NCI-H345 treated with DMSO at 0.1 percent for 48 hours (cell line): ENCODE results near the gene KCNMB1.
"Not testable (repeated sequence)": the region's sequence is repeated elsewhere in the genome, so short reads cannot be mapped to it uniquely, and the experiment has no call there.

Source experiments
- DNase-seq: peaks from one replicate; lab custom pipeline; 2025; ENCODE audit not compliant: unreplicated experiment; lab: John Stamatoyannopoulos, UW

The KCNMB1 gene

DNA sequence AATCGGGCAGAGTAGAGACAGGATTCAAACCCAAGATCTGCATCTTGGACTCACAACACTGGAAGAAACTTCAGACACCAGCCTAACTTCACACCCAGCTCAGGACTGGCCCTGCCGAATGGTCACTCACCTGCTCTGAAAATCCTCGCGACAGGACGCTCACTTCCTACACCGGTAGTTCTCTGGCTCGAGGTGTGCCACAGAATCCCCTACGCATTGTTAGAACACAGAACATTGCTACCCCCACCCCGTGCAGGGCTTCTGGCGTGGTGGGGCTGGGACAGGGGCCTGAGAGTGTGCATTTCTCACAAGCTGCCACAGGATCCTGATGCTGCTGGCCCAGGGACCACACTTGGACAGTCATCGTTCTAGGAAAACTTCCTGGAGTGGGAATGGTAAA is 12.1 kb downstream of the KCNMB1 start:
- DNase-seq, result no peak

DNA sequence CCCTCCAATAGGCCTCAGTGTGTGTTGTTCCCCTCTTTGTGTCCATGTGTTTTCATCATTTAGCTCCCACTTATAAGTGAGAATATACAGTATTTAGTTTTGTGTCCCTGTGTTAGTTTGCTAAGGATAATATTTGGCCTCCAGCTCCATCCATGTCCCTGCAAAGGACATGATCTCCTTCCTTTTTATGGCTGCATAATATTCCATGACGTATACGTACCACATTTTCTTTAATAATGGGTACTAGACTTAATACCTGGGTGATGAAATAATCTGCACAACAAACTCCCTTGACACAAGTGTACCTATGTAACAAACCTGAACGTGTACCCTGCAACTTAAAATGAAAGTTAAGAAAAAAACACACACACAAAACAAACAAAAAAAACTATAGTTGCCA is 12.6 kb downstream of the KCNMB1 start:
- not testable (repeated sequence) for DNase-seq

DNA sequence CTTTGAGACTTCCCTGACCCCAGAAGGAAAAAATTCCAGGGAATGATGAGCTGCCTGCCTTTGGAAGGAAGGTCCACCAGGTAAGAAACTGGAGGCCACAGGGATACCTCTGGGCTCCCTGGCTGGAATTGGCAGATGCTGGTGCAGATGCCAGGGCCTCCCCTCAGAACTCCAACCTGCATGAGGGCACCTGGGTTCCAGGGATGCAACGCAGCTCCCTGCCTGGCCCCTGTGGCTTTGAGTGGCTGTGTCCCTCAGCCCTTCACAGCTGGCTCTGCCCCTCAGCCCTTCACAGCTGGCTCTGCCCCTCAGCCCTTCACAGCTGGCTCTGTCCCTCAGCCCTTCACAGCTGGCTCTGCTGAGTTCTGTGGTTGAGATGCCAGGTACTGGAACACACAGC is 13.9 kb downstream of the KCNMB1 start:
- DNase-seq, result no peak

DNA sequence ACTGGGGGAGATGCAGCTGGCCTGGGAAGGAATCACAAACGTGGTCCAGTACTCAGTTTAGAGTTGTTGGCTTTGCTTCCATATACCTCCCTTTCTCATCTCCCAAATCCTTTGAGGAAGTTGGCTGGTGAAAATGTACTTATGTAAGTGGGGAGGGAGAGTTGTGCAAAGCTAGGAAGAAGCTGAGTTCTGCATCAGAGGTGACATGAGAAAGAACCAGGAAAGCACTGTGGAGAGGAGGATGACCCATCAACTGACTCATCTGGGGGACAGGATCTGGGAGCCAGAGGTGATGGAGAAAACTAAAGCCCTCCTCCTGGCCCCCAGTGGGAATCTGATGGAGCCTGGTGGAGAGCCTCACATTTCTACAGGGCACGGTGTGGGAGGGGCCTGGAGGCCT is 16.2 kb downstream of the KCNMB1 start:
- DNase-seq, result no peak

DNA sequence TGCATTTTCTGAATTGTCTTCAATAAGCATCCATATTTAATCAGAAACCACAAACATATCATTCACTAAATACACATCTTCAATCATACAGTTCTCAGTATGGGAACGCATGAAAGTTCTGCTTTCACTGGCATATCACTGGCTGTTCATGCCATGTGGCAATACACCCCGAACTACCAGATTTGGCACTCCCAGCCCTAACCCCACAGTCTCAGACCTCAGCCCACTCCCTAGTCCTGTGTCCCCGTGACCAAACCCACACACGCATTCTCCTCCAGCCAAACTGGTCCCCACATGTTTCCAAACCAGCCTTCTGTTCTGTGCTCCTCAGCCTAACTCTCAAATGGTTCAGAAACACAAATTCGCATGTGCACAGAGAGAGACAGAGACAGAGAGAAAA is 20.6 kb downstream of the KCNMB1 start:
- DNase-seq, result no peak

DNA sequence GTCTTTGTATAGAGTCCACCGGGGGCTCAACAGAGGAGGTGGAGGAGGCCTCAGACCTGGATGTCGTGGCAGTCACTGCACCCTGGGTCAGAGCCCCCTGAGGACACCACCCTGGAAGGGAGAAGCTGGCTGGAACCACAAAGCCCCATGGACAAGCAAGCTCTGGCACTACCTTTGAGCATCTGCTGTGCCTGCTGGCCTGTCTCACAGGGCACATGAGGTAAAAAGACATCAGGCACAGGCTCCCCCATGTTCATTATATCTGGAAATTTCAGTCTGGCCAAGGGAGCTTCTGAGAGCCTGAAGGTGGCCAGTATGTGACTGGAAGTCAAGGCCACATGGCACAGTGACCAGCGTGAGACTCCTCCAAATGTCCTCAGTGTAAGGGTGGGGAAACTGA is 22.9 kb downstream of the KCNMB1 start:
- no peak for DNase-seq

DNA sequence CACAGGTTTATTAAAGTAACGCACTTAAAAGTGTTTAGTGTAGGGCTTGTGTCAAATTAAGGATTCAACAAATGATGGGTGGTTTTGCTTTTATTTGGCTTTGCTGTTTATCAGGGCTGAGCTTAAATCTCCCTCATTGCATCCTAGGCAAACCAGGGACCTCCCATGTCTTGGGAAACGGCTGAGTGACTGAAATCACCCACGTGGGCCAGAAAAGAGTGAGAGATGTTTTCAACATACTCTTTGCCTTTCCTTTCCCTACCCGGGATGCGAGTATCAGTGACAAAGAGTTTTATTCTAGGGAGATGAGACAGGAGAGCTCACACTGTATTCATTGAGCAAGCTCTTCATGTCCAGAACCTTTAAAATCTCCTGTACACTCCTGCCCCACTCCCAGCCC is 23.3 kb downstream of the KCNMB1 start:
- DNase-seq, result no peak

DNA sequence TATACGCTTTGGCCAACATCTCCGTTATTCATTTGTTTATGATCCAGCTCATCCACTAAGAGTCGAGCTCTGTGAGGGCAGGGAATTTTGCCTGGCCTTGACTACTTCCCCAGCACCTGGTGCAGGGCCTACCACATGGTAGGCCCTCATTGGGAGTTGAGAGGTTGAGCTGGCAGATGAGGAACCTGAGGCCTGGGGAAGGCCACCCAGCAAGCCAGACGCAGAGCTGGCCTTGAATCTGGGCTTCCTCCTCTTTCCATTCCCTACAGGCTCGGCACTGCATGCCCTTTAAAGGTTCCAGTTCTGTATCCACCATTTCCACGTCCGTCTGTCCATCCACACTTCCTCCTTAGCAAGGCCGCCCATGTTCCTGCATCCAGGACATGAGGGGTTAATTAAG is 24.2 kb downstream of the KCNMB1 start:
- no peak for DNase-seq

DNA sequence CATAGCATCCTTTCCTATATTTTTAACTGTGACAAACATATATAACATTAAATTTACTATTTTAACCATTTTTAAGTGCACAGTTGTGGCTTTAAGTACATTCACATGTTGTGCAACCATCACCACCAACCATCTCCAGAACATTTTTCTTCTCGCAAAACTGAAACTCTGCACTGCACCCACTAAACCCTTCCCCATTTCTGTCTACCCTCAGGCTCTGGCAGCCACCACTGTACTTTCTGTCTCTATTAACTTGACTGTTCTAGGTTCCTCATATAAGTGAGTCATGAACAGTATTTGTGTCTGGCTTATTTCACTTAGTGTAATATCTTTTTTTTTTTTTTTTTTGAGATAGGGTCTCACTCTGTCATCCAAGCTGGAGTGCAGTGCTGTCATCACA is 25.5 kb downstream of the KCNMB1 start:
- no peak for DNase-seq

DNA sequence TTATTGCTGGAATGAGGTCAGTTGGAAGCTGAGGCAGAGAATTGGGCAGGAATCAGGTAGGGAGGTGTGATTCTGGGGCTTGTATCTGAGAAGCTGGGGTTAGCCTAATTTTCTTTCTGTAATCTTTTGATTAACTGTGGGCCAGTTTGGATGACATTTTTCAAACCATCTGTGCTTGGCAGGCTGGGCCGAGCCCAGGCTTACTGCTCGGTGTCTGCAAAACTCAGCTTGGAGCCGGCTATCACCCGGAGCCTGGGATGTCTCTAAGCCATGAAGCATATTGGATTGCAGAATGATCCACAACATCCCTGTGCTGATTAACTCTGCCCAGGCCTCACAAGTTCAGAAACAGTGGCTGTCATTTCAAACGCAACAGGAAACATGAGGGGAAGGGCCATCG is 26.5 kb downstream of the KCNMB1 start:
- no peak for DNase-seq

DNA sequence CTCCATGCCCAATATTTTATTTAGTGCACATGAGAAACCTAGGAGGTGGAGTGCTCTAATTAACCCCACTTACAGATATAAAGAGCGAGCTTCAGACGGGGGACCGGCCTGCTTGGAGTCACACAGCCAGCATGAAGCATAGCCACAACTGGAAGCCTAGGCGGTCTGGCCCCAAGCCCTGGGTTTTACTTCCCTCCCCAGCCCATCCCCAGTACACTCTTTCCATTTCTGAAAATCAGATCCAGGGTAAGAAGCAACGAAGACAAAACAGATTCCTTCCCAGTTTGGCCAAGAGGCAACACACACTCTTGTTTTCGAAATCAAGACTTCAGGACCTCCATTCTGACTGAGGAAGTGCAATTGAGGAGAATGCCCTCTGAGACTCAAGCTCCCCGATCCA is 27.1 kb downstream of the KCNMB1 start:
- DNase-seq, result no peak

DNA sequence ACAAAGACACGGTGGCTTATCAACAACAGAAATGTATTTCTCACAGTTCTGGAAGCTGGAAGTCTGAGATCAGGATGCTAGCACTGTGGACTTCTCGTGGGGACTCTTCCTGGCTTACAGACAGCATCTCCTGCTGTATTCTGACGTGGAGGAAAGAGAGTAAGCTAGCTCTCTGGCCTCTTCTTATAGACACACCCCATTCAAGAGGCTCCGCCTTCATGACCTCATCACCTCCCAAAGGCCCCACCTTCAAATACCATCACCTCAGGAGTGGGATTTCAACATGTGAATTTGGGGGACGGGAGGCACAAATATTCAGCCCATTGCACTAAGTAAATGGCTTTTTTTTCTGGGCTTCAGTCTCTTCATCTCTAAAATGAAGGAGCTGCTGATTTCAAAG is 27.6 kb downstream of the KCNMB1 start:
- DNase-seq, result no peak

DNA sequence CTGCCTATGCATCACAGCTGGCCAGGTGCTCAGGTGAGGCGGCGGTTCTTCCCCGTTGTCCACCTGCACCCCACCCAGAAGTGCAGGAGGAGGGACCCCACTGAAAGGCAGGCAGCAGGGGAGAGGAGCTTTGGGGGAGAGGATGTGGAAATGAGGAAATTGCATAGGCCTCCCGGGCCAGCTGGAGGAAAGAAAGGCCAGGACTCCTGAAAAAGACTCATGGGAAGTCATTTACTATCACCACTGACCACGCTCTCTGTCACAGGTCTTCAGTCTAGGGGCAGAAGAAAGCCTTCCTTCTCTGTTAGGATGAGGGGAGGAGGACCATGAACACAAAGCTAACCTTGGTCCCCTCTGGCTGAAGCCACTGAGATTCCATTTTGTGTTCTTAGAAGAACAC is 28.1 kb downstream of the KCNMB1 start:
- no peak for DNase-seq

DNA sequence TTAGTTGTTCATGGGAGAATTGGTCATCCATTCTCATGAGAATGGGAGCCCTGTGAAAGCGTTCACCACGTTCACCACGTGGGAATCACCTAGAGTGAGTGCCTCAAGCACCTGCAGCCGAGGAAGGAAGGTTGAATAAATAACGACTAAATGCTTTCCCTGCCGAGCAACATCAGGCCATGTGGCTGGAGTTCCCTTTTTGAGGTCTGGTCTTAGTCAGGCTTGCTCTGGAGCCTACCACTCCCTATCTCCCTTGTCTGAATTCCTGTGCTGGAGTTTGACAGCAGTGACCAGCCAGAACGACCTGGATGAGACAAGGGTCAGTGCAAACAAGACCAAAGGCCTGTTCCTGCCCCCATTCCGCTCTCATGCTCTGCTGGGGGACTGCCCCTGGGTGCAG is 28.5 kb downstream of the KCNMB1 start:
- DNase-seq, result no peak

DNA sequence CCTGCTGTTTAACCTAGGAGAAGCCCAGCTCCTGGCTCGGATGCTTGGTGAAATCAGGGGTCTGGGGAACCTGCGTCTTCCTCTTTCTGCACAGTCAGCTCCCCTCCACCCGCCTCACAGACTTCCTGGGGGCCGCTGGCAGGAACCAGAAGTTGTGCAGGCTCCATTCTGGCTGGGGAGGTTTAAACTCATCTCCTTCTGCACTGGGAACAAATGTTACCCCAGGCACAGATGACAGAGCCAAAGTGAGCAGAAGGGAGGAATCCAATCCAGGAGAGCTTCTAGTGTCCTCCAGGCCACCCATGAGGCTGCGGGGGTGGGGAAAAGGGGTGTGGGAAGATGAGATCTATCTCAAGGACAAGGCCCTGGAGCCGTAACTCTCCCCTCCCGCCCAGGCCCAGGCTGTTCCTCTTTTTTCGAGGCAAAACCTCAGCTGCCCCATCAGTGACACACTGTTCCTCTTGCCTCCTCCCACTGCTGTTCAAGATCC is 31.2 kb downstream of the KCNMB1 start:
- no peak for DNase-seq

DNA sequence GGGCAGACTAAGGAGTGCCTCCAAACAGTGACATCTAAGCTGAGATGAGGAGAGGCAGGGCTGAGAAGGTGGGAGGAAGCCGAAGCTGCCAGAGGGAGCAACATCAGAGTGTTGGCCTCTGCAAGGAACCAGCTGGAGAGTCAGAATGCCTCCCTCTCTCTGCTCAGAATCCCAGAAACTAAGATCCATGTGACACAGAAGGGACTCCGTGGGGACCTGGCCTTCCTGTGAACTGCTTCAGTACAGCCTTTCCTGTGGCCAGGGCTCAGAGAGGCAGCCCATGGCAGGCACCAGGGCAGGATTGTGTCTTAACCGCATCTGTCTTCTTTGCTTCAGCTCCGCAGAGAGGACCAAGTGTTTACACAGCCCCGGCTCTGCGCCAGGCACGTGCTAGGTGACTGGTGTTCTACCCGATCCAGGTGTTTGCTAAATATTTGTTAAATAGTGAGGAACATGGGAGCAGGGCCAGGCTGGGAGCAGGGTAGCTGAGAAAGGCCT is 33.5 kb downstream of the KCNMB1 start:
- DNase-seq, result peak; percentile 24

DNA sequence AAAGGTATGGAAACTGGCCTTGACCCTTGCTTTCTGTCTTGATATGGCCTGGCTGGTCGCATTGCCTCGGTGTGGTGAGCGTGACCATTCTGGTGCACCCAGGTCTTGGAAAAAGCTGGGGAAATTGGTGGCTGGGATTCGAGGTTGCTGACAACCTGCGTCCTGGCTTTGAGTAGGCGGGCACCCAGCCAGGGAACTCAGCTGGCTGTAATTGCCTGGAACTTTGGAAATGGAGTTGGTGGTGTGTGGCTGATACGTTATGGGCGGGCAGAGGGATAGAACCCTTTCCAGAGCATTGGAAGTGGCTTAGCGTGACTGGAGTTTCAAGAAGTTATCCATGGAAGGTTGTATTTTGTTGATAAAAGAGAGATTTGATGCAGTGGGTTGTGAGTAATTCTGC is 35.2 kb downstream of the KCNMB1 start:
- DNase-seq, result peak; percentile 45

DNA sequence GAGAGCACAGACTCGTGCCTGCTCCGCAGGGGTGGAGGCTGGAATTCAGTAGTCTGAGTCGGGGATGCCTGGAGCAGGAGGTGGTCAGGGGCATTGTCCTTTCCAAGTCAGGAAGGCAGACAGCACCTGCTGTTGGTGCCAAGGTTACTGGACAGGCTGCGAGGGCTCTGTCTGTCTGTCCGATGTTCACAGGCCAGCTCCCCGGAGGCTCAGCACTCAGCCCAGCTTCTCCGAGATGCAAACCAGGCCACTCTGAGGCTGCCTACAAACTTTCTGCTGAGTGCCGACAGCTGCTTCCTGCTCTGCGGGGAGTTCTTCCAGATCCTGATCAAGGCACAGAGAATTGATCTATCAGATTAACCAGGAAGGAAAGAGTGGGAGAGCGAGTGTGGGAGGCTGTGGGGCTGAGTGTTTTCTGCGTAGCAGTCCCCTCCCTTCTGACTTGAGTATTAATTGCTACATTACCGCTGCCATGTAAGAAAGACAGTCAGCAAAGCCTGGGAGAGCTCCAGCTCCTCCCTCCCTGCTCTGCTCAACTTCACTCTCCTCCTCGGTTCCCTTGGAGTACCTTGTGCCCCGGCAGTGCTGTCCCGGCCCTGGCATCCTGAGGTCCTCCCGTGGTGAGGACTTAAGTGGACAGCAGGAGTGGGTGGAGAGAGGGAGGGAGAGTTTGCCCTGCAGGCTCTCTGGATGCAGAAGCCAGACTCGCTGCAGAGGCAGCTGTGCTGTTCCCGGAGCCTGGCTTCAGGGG is 36.0 kb downstream of the KCNMB1 start:
- no peak for DNase-seq

DNA sequence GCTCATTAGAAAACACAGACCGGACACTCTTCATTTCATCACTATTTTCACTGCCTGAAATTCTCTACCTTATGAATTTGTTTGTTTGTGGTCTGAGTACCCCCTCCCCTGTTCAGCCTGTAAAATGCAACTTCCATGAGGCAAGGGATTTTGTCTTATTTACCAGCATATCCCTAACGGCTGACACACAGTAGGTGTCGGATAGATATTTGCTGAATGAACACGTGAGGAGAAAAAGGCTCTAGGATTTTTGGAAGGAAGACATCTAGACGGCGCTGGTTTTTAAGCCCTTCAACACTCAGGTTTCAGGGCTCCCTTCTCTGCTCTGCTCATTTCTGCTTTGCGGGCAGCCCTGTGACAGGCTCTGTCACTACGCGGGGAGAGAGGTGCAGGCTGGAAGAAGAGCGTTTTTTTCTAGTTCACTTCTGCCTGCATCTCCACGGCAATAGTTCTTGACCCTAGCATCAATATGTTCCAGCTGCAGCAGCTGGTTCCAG is 41.0 kb downstream of the KCNMB1 start:
- no peak for DNase-seq

DNA sequence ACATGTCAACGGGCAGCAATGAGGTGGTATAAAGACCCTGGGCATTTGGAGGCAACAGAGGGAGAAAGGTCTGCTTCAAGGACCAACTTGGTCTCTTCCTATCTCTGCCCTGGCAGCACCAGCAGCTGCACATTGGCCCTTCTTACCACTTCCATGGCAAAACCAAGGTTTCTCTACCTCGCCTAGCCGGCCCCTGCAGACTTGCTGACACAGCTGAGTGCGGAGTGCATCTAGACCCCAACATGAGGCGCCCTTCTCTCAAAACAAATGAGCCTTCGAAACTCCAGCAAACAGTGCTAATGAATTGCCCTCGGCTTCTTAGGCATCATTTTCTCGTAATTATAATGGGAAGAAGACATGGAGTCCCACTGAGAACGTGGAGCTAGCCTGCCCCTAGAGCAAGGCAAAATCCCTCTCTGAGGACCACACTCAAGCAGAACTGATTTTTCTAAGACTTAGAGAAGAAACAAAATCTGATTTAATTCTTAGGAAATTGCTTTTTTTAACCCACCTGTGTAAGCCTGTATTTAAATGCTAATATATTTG is 42.1 kb downstream of the KCNMB1 start:
- DNase-seq, result no peak

DNA sequence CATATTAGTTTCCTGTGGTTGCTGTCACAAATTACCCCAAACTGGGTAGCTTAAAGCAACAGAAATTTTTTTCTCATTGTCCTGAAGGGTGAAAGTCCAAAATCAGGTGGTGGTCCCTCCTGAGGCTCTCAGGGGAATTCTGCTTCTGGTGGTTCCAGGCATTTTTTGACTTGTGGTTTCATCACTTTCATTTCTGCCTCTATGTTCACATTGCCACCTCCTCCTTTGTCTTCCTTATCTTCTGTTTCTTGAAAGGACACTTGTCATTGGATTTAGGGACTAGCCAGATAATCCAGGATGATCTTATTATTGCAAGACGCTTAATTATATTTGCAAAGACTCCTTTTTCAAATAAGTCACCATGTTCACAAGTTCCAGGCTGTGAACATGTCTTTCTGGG is 43.2 kb downstream of the KCNMB1 start:
- DNase-seq, result no peak

DNA sequence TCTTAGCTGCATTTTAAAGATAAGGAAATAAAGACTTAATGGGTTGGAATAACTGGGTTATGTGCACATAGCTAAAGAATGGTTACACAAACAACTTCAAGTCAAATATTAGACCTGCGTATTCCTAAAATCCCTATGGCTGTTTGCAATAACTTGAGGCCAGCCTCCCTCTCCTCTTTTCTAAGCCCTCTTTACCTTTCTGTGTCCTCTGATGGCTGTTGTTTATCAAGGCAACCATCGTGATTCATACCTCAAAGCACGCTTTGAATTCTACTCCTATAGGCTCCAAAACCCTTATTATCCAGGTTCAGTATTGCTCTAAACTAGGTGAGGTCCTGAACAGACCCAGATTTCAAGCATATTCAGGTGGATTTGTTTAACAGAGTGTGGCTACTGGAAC is 46.0 kb downstream of the KCNMB1 start:
- no peak for DNase-seq
